Suppressor macrophage (primary cell): ENCODE results near the gene CXCR2.
A peak's percentile ranks its signal among the peaks of the same experiment; 100 is the strongest.
"Not testable (repeated sequence)": the region's sequence is repeated elsewhere in the genome, so short reads cannot be mapped to it uniquely, and the experiment has no call there.

ENCODE experiments used
- DNase-seq, 4 experiments: peaks; one replicate each; pipeline ENCODE4 v3.0.0-alpha.2; 2020 to 2022
- total RNA-seq, 17 experiments: gene quantifications; one replicate each; lab custom pipeline; 2026; ENCODE audit warnings: mixed read lengths in 6 of 17, inconsistent platforms in 3 of 17; lab: John Stamatoyannopoulos, UW

CXCR2 gene
- 0 to 1.7 (median 0.63) reads per million in 17 experiments for total RNA-seq

- peak; percentile 49 to 73 (median 66) for DNase-seq
Measured at GRCh38 chr2:218125626-218126080, at the start of gene CXCR2. Gene CXCR2 (plus strand): TSS chr2:218126028. CDS start chr2:218134802, 8,774 bp downstream.

DNA sequence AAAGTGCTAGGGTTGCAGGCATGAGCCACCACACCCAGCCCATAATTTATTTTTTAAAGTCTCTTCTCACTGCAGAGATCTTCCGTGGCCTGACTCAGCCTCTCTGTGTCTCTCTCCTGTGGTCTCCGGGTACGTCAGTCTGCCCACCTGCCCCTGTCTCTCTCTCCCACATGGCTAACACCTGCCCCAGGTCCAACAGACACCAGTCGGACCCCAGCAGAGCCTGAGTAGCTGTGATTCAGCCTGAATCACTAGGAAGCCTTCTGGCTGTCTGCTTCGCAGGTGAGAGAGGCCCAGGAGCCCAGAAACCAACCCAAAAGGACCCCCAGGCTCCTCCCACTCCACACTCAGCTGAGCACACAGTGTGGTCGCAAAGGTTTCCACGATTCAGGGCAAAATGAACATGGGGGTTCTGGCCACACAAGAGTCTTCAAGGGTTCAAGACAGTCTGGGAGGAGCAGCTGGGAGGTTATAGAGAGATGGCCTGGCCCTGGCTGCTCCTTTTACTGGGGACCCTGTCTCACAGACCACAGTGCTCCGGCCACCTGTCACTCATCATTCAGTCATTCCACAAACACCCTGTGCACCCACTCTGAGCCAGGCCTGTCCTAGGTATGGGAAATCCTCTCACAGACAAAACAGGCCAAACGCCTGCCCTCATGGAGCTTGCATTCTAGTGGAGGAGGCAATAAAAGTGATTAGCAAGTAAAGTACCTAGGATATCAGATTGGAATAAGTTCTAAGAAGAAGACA is 48.2 kb upstream of the CXCR2 start:
- DNase-seq: no peak

GRCh38 chr2:218079943-218080913 is 45.6 kb upstream of the CXCR2 start:
- DNase-seq: peak in 3 of 4 experiments; percentile 30 to 40 (median 33)

- peak; percentile 47 to 75 (median 66) for DNase-seq
Measured at GRCh38 chr2:218081063-218081462, 44.8 kb upstream of the CXCR2 start.

DNA sequence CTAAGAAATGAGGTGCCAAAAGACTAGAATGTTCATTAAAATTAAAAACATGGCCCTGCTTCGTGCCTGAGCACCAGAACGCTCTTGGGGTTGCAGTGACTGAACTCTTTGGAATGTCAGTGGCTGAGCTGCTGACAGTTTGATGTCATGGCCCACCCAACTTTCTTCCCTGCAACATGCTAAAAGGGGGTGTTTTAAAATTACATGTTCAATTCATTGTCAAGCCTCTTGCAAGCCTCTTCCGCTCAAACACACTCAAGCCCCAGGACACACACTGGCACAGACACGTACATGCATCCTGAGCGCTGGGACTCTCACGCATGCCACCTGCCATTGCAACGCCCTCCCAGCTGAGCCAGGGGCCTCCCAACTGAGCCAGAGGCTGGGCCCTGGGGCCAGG is 44.1 kb upstream of the CXCR2 start:
- DNase-seq: no peak

DNA sequence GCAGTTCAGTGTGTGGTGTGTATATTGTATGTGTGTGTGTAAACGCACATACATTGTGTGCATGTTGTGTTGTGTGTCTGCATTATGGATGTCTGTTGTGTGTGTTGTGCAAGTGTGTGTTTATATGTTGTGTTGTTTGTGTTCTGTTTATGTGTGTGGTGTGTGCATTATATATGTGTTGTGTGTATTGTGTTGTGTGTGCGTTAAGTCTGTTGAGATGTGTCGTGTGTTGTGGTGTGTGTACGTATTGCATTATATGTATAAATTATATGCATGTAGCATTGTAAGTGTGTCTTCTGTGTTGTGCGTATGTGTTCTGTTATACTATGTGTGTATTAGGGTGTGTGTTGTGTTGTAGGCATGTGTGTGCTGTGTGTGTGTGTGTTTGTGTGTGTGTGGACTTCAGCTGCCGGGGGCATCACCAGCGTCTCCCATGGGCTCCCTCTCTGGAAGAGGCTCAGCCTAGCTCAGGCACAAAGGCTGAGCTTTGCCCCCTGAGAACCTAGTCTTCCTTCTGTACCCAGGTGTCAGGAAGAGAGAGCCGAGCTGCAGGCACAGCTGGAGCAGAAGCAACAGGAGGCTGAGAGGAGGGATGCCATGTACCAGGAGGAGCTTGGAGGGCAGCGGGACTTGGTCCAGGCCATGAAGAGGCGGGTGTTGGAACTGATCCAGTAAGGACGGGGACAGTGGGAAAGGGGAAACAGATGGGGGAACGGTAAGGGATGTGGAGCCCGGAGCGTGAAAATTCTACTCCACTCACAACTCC is 43.1 kb upstream of the CXCR2 start:
- no peak for DNase-seq

DNA sequence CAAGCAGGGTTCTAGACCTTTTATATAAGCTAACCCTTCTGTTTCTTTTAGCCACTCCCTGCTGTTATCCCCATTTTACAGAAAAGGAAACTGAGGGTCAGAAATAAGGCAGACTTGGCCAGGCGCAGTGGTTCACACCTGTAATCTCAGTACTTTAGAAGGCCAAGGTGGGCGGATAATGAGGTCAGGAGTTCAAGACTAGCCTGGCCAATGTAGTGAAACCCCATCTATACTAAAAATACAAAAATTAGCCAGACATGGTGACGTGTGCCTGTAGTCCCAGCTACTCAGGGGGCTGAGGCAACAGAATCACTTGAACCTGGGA is 42.5 kb upstream of the CXCR2 start:
- no peak for DNase-seq

DNA sequence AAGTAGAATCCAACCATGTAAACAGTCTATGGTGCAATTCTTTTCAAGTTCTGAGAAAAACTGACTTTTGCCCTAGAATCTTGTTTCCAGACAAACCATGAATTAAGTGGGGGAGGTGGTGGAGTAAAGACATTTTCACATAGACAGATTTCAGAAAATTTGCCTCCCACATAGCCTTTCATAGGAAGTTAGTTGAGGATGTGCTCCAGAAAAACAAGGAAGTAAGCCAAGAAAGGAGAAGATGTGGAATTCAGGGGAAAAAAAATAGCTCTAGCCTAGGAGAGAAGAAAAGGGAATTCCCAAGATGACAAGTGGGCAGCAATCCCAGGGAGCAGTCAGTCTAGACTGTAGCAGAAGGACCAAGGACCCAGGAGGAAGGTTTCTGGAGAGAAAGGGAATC is 39.4 kb upstream of the CXCR2 start:
- DNase-seq: peak; percentile 24 to 79 (median 61)

- no peak for DNase-seq
Measured at GRCh38 chr2:218089259-218089658, 36.6 kb upstream of the CXCR2 start.

GRCh38 chr2:218091746-218092145 is 34.1 kb upstream of the CXCR2 start:
- peak; percentile 57 to 73 (median 70) for DNase-seq

DNA sequence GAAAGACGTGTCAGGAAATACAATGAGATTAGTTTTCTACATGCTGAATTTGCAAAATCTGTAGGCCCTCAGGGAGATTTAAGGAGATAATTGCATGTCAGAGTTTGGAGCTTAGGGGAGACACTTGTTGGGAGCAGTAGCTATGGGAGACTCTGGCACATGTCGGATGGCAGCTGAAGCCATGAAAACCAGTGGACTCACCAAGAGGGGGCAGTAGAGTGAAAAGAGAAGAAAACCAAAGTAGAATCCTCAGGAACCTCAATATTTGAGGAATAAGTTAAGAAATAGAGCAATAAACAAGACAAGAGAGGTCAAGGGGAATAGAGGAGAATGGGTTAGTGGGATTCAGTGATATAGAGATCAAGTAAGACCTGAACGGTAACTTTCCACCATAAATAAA is 31.9 kb upstream of the CXCR2 start:
- peak in 3 of 4 experiments; percentile 19 to 48 (median 32) for DNase-seq

- no peak for DNase-seq
Measured at GRCh38 chr2:218095853-218096252, 30.0 kb upstream of the CXCR2 start.

DNA sequence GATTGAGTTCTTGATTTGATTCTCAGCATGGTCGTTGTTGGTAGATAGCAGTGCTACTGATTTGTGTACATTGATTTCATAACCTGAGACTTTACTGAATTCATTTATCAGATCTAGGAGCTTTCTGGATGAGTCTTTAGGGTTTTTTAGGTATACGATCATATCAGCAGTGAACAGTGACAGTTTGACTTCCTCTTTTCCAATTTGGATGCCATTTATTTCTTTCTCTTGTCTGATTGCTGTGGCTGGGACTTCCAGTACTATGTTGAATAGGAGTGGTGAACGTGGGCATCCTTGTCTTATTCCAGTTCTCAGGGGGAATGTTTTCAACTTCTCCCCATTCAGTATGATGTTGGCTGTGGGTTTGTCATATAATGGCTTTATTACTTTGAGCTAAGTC is 27.9 kb upstream of the CXCR2 start:
- DNase-seq: no peak

GRCh38 chr2:218108834-218109233 is 17.0 kb upstream of the CXCR2 start:
- DNase-seq: not testable (repeated sequence)

DNA sequence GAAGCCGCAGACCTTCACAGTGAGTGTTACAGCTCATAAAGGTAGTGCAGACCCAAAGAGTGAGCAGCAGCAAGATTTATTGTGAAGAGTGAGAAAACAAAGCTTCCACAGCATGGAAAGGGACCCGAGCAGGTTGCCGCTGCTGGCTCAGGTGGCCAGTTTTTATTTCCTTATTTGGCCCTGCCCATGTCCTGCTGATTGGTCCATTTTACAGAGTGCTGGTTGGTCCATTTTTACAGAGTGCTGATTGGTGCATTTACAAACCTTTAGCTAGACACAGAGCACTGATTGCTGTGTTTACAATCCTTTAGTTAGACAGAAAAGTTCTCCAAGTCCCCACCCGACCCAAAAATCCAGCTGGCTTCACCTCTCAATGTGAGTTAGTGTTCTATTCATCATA is 4.0 kb upstream of the CXCR2 start:
- DNase-seq: not testable (repeated sequence)

DNA sequence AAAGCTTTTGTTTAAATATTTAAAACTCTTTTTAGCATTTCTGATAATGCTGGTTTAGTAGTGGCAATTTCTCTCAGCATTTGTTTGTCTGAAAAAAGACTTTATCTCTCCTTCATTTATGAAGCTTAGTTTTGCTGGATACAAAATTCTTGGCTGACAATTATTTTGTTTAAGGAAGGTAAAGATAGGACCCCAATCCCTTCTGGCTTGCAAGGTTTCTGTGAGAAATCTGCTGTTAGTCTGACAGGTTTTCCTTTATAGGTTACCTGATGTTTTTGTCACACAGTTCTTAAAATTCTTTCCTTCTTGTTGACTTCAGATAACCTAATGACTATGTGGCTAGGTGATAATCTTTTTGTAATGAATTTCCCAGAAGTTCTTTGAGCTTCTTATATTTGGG is 3.5 kb upstream of the CXCR2 start:
- not testable (repeated sequence) for DNase-seq

DNA sequence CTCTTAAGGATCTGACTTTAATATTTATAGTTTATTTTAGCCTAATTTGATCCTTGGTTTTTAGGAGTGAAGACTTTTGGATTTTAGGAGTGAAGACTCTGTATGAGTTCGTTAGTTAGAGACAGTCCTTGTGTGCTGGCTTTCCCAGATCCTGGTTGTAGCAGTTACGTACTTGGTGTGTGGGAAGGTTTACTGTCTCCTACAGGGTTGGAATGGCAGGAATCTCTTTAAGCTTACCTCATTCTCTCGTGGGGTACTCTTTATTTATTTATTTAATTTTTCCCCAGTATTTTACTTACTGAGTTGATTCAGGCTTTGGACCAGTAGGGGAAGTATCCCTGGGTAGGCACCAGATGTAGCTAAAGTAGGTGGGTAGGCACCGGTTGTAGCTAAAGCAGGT is 1.8 kb upstream of the CXCR2 start:
- no peak for DNase-seq

DNA sequence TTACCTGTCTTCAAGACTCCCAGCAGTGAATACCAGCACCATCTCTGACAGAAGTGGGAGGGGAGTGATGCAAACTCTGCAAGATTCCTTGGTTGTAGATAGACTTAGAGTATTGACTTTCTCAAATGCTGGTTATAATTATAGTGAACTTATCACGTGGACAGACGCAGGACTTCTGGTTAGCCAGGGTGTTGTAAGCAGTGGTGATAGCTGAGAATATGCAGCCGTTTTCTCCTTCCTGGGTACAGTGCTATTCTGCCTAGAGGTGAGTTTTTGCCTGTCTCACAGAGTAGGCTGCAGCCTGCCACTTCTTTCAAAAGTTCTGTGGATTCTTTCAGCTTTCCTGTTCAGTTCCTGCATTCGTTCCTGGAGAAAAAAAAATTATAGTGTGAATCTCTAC is 733 bp upstream of the CXCR2 start:
- peak in 2 of 4 experiments; percentile 16 to 33 for DNase-seq

GRCh38 chr2:218127929-218128455 is 2.2 kb downstream of the CXCR2 start:
- DNase-seq: no peak

DNA sequence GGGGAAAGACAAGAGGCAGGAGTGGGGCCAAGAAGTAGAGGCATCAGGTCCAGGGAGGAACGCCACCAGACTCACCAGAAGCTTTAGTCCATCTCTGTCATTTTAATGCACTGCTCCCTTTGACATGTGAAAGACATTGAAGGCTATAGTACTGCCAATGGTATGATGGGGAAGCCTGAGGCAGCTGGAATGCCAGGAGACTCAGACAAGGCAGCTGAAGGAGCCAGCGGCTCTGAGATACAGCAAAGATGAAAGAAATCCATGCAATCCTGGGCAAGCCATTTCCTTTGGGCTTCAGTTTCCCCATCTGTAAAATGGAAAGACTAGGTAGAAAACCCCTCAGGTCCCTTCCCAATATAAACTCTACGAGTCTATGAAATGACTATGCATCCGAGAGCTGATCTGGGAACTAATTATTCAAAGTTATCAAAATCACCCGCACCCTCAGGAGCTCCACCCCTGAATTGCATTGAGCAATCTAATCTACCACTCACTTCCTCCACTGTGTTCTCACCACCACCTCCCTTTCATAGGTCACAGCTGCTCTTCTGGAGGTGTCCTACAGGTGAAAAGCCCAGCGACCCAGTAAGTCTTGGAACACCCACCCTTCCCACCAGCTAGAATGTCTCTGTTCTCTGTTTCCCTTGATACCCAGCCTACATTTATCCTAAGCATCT is 3.1 kb downstream of the CXCR2 start:
- peak in 1 of 4 experiments; percentile 10 for DNase-seq

DNA sequence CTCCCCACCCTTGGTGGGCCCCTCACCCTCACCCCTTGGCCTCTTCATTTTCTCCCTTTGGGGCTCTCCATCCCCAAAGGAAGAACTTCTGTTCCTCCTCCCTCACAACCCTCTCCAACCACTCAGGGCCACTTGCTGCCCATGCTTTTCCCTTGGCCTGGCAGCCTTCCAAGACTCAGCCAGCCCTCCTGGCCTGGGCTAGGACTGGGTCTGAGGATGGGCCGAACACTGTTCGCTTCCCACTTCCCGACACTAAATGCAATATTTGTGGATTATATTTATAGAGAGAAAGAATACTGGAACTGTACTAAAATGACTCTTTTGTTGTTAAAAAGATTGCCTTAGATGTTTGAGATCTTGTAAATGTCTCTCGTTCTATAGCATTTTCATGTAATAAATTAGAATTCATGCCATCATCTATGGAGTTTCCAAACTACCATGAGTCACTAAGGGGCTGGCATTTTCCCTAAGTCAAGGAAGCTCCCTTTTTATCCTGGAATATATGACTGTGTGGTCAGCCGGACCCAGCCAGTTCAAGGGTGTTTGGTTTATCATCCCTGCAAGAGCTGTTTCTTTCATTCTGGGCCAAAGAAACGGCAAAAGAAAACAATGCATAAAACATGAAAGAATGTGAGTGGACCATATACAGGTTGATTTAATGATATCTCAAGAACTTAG is 3.8 kb downstream of the CXCR2 start:
- DNase-seq: no peak
